Effector memory CD8-positive, alpha-beta T cell (primary cell): ENCODE results near the gene ATG9B.

Source experiments
- ATAC-seq: fragments of 150-1000 bp; cut with Tn5 transposase; replicated peaks from 2 replicates; pipeline ENCODE4 v1.10.0; 2021; ENCODE audit warnings: mild to moderate bottlenecking, moderate library complexity
- DNase-seq, 3 experiments: peaks; one replicate each; pipeline ENCODE4 v3.0.0; 2021
- H3K27ac Mint-ChIP-seq, 2 donors: one replicate each; pipeline ENCODE4 v1.8.0; 2022; ENCODE audit warnings: mild to moderate bottlenecking in 2 of 2, mixed read lengths in 2 of 2, moderate library complexity in 2 of 2
- H3K27me3 Mint-ChIP-seq, 2 donors: one replicate each; pipeline ENCODE4 v1.8.0; 2022; ENCODE audit warnings: mixed read lengths in 2 of 2
- H3K36me3 Mint-ChIP-seq: one replicate; pipeline ENCODE4 v1.8.0; 2022; ENCODE audit warnings: mild to moderate bottlenecking, moderate library complexity, mixed read lengths; ENCODE audit not compliant: insufficient read depth
- H3K4me1 Mint-ChIP-seq, 2 donors: one replicate each; pipeline ENCODE4 v1.8.0; 2022; ENCODE audit warnings: low read depth in 2 of 2, mixed read lengths in 2 of 2
- H3K4me3 Mint-ChIP-seq, 2 donors: one replicate each; pipeline ENCODE4 v1.8.0; 2022; ENCODE audit warnings: mild to moderate bottlenecking in 2 of 2, mixed read lengths in 2 of 2, moderate library complexity in 2 of 2
- H3K9me3 Mint-ChIP-seq, 2 donors: one replicate each; pipeline ENCODE4 v1.8.0; 2022; ENCODE audit warnings: mixed read lengths in 2 of 2

ATG9B gene

GRCh38 chr7:150969475-150969874 is 54.8 kb downstream of the ATG9B start:
- ATAC-seq (no peak), DNase-seq (no peak)
- Mint-ChIP-seq H3K27me3 (peaks cover 11 to 22% of the 10 kb centered on the region in 2 donors), H3K36me3 (peaks cover 5% of the 10 kb centered on the region), H3K4me1 (peaks cover 3 to 6% of the 10 kb centered on the region in 2 donors), H3K27ac (no peak overlapping the region), H3K9me3 (no peaks in the 10 kb centered on the region), H3K4me3 (no peak overlapping the region)

- Mint-ChIP-seq H3K4me3 (no peak overlapping the region), H3K27me3 (peaks cover 11 to 28% of the 10 kb centered on the region in 2 donors), H3K36me3 (peaks cover 2% of the 10 kb centered on the region), H3K9me3 (no peaks in the 10 kb centered on the region), H3K4me1 (peaks cover 0 to 3% of the 10 kb centered on the region in 2 donors), H3K27ac (no peak overlapping the region)
- ATAC-seq: no peak
- DNase-seq: no peak
These were observed 55.4 kb downstream of the ATG9B start for GRCh38 chr7:150968734-150969372.

GRCh38 chr7:150968056-150968733 is 56.1 kb downstream of the ATG9B start:
- Mint-ChIP-seq H3K9me3 (no peaks in the 10 kb centered on the region), H3K4me1 (peaks cover 0 to 3% of the 10 kb centered on the region in 2 donors), H3K27me3 (peaks cover 11 to 34% of the 10 kb centered on the region in 2 donors), H3K27ac (no peak overlapping the region), H3K36me3 (no peaks in the 10 kb centered on the region), H3K4me3 (no peak overlapping the region)
- DNase-seq: no peak
- no peak for ATAC-seq

- H3K9me3 Mint-ChIP-seq: no peaks in the 10 kb centered on the region
- DNase-seq: no peak
- H3K4me3 Mint-ChIP-seq: no peak overlapping the region
- H3K27ac Mint-ChIP-seq: no peak overlapping the region
- H3K27me3 Mint-ChIP-seq: peaks cover 20 to 42% of the 10 kb centered on the region in 2 donors
- peaks cover 2 to 3% of the 10 kb centered on the region in 2 donors for H3K4me1 Mint-ChIP-seq
- ATAC-seq: no peak
- no peaks in the 10 kb centered on the region for H3K36me3 Mint-ChIP-seq
These were observed 56.9 kb downstream of the ATG9B start for GRCh38 chr7:150967349-150967748.

- Mint-ChIP-seq H3K4me3 (no peak overlapping the region), H3K27me3 (peaks cover 24 to 56% of the 10 kb centered on the region in 2 donors), H3K9me3 (no peaks in the 10 kb centered on the region), H3K4me1 (peaks cover 2 to 3% of the 10 kb centered on the region in 2 donors), H3K27ac (peak overlapping the region in 1 of 2 donors; percentile 49), H3K36me3 (no peaks in the 10 kb centered on the region)
- ATAC-seq: no peak
- DNase-seq: no peak
These were observed 58.3 kb downstream of the ATG9B start for GRCh38 chr7:150966002-150966401.

- peaks cover 31 to 59% of the 10 kb centered on the region in 2 donors for H3K27me3 Mint-ChIP-seq
- H3K4me1 Mint-ChIP-seq: peaks cover 2 to 3% of the 10 kb centered on the region in 2 donors
- peak overlapping the region in 1 of 2 donors; percentile 49 for H3K27ac Mint-ChIP-seq
- H3K4me3 Mint-ChIP-seq: no peak overlapping the region
- ATAC-seq: no peak
- no peaks in the 10 kb centered on the region for H3K9me3 Mint-ChIP-seq
- no peaks in the 10 kb centered on the region for H3K36me3 Mint-ChIP-seq
- DNase-seq: no peak
These were observed 58.9 kb downstream of the ATG9B start for GRCh38 chr7:150965273-150965830.
